ENCODE data around the gene CHEK1. TPM values are rescaled to one million over a fixed set of nuclear protein-coding genes. Genes with fewer than 3 reads are reported as not detected.

The CHEK1 gene
- total and polyA plus RNA-seq, 9 of the 15 experiments (the other 6 are each of a cell fraction or from before 2014, with no cell fraction given): 62.6 to 108 (median 87.5) TPM

DNA sequence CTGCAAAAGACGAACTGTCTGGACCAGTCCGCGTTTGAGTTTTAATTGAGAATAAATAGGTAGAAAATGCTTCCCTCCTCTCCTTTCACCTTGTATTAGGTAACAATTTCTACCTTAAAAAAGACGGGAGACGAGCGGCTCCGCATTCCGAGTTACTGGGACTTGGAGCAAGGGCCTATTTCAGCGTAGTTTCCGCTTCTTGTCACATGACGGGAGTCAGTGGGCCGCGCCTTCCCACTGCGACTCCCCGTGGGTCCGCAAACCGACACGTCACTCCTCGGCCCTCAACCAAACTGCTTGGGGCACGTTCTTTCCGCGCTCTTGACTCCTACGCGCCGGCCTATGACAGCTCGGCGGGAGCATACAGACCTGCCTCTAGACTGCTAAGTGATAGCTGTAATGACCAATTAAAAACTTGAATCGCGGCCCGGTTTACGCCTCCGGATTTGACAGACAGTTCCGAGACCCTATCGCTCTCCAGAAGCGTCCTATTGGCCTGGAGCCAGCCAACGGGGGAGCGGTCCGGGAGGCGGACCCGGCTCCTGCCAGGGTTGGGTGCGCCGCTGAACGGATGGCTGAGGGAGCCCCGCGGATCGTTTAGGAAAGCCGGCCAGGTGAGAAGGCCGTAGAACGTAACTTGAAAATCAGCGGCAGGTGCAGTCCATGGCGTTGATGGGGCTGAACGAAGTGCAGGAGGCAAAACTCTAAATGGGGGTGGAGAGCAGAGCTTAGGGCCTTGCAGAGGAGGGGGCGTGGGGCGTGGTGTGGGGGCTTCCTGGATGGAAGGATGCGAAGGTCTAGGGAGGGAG is 32.5 kb upstream of the CHEK1 start, which contains the start of gene STT3A (continued):
- TF ChIP-seq ZBTB7A (IDR thresholded peaks at IDR 0.05; ENCODE audit: borderline replicate concordance, control insufficient read depth, low read depth, low read length): peak; percentile 67; the same call in 1 of the 2 replicates
- TF ChIP-seq DPF2 (IDR thresholded peaks at IDR 0.05): no peak; the same call in 1 of the 2 replicates
- TF ChIP-seq CBX8 (IDR thresholded peaks at IDR 0.05; ENCODE audit: borderline replicate concordance, extremely low read depth, low read depth, low read length, poor library complexity, severe bottlenecking): no peak
- TF ChIP-seq ZNF174 (CRISPR knock-in tag; IDR thresholded peaks at IDR 0.05): no peak
- no peak for TF ChIP-seq ZKSCAN3 (CRISPR knock-in tag; IDR thresholded peaks at IDR 0.05)
- TF ChIP-seq PHF20 (IDR thresholded peaks at IDR 0.05; ENCODE audit: partially characterized antibody): peak; percentile 81
- TF ChIP-seq, protein P1, sequence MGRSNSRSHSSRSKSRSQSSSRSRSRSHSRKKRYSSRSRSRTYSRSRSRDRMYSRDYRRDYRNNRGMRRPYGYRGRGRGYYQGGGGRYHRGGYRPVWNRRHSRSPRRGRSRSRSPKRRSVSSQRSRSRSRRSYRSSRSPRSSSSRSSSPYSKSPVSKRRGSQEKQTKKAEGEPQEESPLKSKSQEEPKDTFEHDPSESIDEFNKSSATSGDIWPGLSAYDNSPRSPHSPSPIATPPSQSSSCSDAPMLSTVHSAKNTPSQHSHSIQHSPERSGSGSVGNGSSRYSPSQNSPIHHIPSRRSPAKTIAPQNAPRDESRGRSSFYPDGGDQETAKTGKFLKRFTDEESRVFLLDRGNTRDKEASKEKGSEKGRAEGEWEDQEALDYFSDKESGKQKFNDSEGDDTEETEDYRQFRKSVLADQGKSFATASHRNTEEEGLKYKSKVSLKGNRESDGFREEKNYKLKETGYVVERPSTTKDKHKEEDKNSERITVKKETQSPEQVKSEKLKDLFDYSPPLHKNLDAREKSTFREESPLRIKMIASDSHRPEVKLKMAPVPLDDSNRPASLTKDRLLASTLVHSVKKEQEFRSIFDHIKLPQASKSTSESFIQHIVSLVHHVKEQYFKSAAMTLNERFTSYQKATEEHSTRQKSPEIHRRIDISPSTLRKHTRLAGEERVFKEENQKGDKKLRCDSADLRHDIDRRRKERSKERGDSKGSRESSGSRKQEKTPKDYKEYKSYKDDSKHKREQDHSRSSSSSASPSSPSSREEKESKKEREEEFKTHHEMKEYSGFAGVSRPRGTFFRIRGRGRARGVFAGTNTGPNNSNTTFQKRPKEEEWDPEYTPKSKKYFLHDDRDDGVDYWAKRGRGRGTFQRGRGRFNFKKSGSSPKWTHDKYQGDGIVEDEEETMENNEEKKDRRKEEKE (IDR thresholded peaks at IDR 0.05; ENCODE audit: borderline replicate concordance in 1 of 2, control insufficient read depth in 1 of 2, low read depth in 2 of 2, low read length in 1 of 2): no peak
- TF ChIP-seq PRPF4 (IDR thresholded peaks at IDR 0.05; ENCODE audit: insufficient read depth, low read depth, low read length, poor library complexity, severe bottlenecking): no peak
- TF ChIP-seq, protein P2, sequence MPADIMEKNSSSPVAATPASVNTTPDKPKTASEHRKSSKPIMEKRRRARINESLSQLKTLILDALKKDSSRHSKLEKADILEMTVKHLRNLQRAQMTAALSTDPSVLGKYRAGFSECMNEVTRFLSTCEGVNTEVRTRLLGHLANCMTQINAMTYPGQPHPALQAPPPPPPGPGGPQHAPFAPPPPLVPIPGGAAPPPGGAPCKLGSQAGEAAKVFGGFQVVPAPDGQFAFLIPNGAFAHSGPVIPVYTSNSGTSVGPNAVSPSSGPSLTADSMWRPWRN (IDR thresholded peaks at IDR 0.05; ENCODE audit: low read depth): no peak
- no peak for TF ChIP-seq KLF10 (CRISPR knock-in tag; IDR thresholded peaks at IDR 0.05)
- TF ChIP-seq CBX3 (IDR thresholded peaks at IDR 0.05; ENCODE audit: borderline replicate concordance in 1 of 2, low read length in 2 of 2): peak in 1 of 2 experiments; percentile 74; a peak in 1 of 3 replicates
- peak in 1 of 2 experiments; percentile 42; a peak in 1 of 4 replicates for TF ChIP-seq TRIM24 (IDR thresholded peaks at IDR 0.05)
- TF ChIP-seq ZNF778 (CRISPR knock-in tag; IDR thresholded peaks at IDR 0.05): no peak
- no peak for TF ChIP-seq BMI1 (IDR thresholded peaks at IDR 0.05; ENCODE audit: low read length)
- TF ChIP-seq ZBTB17 (CRISPR knock-in tag; IDR thresholded peaks at IDR 0.05): no peak
- TF ChIP-seq CAMTA2 (CRISPR knock-in tag; conservative IDR thresholded peaks at IDR 0.05): no peak
- no peak for TF ChIP-seq NR2C2 (CRISPR knock-in tag; IDR thresholded peaks at IDR 0.05)
- peak; percentile 76 for TF ChIP-seq NR2C2 (tag; IDR thresholded peaks at IDR 0.05)
- TF ChIP-seq TSC22D4 (tag; IDR thresholded peaks at IDR 0.05): no peak
- TF ChIP-seq, protein P3, sequence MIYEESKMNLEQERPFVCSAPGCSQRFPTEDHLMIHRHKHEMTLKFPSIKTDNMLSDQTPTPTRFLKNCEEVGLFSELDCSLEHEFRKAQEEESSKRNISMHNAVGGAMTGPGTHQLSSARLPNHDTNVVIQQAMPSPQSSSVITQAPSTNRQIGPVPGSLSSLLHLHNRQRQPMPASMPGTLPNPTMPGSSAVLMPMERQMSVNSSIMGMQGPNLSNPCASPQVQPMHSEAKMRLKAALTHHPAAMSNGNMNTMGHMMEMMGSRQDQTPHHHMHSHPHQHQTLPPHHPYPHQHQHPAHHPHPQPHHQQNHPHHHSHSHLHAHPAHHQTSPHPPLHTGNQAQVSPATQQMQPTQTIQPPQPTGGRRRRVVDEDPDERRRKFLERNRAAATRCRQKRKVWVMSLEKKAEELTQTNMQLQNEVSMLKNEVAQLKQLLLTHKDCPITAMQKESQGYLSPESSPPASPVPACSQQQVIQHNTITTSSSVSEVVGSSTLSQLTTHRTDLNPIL (CRISPR knock-in tag; IDR thresholded peaks at IDR 0.05): no peak
- no peak for TF ChIP-seq MAFG (tag; conservative IDR thresholded peaks at IDR 0.05)
